ENCODE measurements around the gene FEM1C.

FEM1C gene

GRCh38 chr5:115555084-115555633 is 10.6 kb upstream of the FEM1C start:
- DNase-seq (ENCODE audit: low read depth, low spot score) = no peak
- no peaks in the 10 kb centered on the region for H3K9me3 ChIP-seq (ENCODE audit: low read depth, low read length)
- H3K27ac ChIP-seq = no peak overlapping the region
- H3K4me3 ChIP-seq = no peak overlapping the region
- H3K36me3 ChIP-seq (ENCODE audit: insufficient read depth, low read length) = no peaks in the 10 kb centered on the region
- H3K9ac ChIP-seq (ENCODE audit: insufficient read length) = no peak overlapping the region
- TF ChIP-seq FOXP2 (optimal IDR thresholded peaks at IDR 0.05; ENCODE audit: control extremely low read depth, extremely low read length, insufficient read depth) (no peak), POLR2AphosphoS5 (IDR thresholded peaks at IDR 0.05; ENCODE audit: borderline replicate concordance, low read depth, low read length) (no peak), EZH2 (IDR thresholded peaks at IDR 0.05) (no peak)

GRCh38 chr5:115553082-115553481 is 8.5 kb upstream of the FEM1C start:
- TF ChIP-seq POLR2AphosphoS5 (IDR thresholded peaks at IDR 0.05; ENCODE audit: borderline replicate concordance, low read depth, low read length) (no peak), FOXP2 (optimal IDR thresholded peaks at IDR 0.05; ENCODE audit: control extremely low read depth, extremely low read length, insufficient read depth) (no peak), EZH2 (IDR thresholded peaks at IDR 0.05) (no peak)
- no peaks in the 10 kb centered on the region for H3K9me3 ChIP-seq (ENCODE audit: low read depth, low read length)
- H3K9ac ChIP-seq (ENCODE audit: insufficient read length) = no peak overlapping the region

GRCh38 chr5:115551415-115551814 is 6.8 kb upstream of the FEM1C start:
- DNase-seq (ENCODE audit: low read depth, low spot score) = no peak
- H3K9me3 ChIP-seq (ENCODE audit: low read depth, low read length) = no peaks in the 10 kb centered on the region
- H3K4me3 ChIP-seq = no peak overlapping the region
- no peak overlapping the region for H3K9ac ChIP-seq (ENCODE audit: insufficient read length)
- H3K27ac ChIP-seq = no peak overlapping the region
- H3K36me3 ChIP-seq (ENCODE audit: insufficient read depth, low read length) = no peaks in the 10 kb centered on the region
- TF ChIP-seq FOXP2 (optimal IDR thresholded peaks at IDR 0.05; ENCODE audit: control extremely low read depth, extremely low read length, insufficient read depth) = no peak
- no peak for TF ChIP-seq EZH2 (IDR thresholded peaks at IDR 0.05)
- TF ChIP-seq POLR2AphosphoS5 (IDR thresholded peaks at IDR 0.05; ENCODE audit: borderline replicate concordance, low read depth, low read length) = no peak

More at GRCh38 chr5:115553082-115553481, 8.5 kb upstream of the FEM1C start:
- no peak for DNase-seq (ENCODE audit: low read depth, low spot score)
- no peaks in the 10 kb centered on the region for H3K36me3 ChIP-seq (ENCODE audit: insufficient read depth, low read length)
- no peak overlapping the region for H3K27ac ChIP-seq
- H3K4me3 ChIP-seq = no peak overlapping the region

GRCh38 chr5:115549154-115549553 is 4.6 kb upstream of the FEM1C start:
- no peak for TF ChIP-seq FOXP2 (optimal IDR thresholded peaks at IDR 0.05; ENCODE audit: control extremely low read depth, extremely low read length, insufficient read depth)
- no peak for TF ChIP-seq EZH2 (IDR thresholded peaks at IDR 0.05)
- TF ChIP-seq POLR2AphosphoS5 (IDR thresholded peaks at IDR 0.05; ENCODE audit: borderline replicate concordance, low read depth, low read length) = no peak
- Histone ChIP-seq H3K9ac (ENCODE audit: insufficient read length) (no peak overlapping the region), H3K9me3 (ENCODE audit: low read depth, low read length) (peaks cover 9% of the 10 kb centered on the region; the same call in 1 of the 2 replicates), H3K27ac (no peak overlapping the region), H3K4me3 (no peak overlapping the region), H3K36me3 (ENCODE audit: insufficient read depth, low read length) (no peaks in the 10 kb centered on the region)
- no peak for DNase-seq (ENCODE audit: low read depth, low spot score)

- no peak for TF ChIP-seq FOXP2 (optimal IDR thresholded peaks at IDR 0.05; ENCODE audit: control extremely low read depth, extremely low read length, insufficient read depth)
- no peak for TF ChIP-seq EZH2 (IDR thresholded peaks at IDR 0.05)
- TF ChIP-seq POLR2AphosphoS5 (IDR thresholded peaks at IDR 0.05; ENCODE audit: borderline replicate concordance, low read depth, low read length) = no peak
- Histone ChIP-seq H3K9ac (ENCODE audit: insufficient read length) (no peak overlapping the region), H3K36me3 (ENCODE audit: insufficient read depth, low read length) (no peaks in the 10 kb centered on the region), H3K27ac (no peak overlapping the region), H3K4me3 (no peak overlapping the region), H3K9me3 (ENCODE audit: low read depth, low read length) (peaks cover 9% of the 10 kb centered on the region; the same call in 1 of the 2 replicates)
- no peak for DNase-seq (ENCODE audit: low read depth, low spot score)
Observed at GRCh38 chr5:115548683-115549082, 4.1 kb upstream of the FEM1C start.

- DNase-seq (ENCODE audit: low read depth, low spot score) = no peak
- Histone ChIP-seq H3K36me3 (ENCODE audit: insufficient read depth, low read length) (peaks cover 26% of the 10 kb centered on the region), H3K9me3 (ENCODE audit: low read depth, low read length) (peaks cover 9% of the 10 kb centered on the region; the same call in 1 of the 2 replicates), H3K4me3 (peak overlapping the region; percentile 87), H3K9ac (ENCODE audit: insufficient read length) (peak overlapping the region; percentile 79), H3K27ac (peak overlapping the region; percentile 92)
- no peak for TF ChIP-seq FOXP2 (optimal IDR thresholded peaks at IDR 0.05; ENCODE audit: control extremely low read depth, extremely low read length, insufficient read depth)
- TF ChIP-seq POLR2AphosphoS5 (IDR thresholded peaks at IDR 0.05; ENCODE audit: borderline replicate concordance, low read depth, low read length) = no peak
- TF ChIP-seq EZH2 (IDR thresholded peaks at IDR 0.05) = no peak
Observed at GRCh38 chr5:115545351-115545882, 842 bp upstream of the FEM1C start.

- DNase-seq (ENCODE audit: low read depth, low spot score) = no peak
- peaks cover 40% of the 10 kb centered on the region for H3K36me3 ChIP-seq (ENCODE audit: insufficient read depth, low read length)
- peak overlapping the region; percentile 87 for H3K4me3 ChIP-seq
- H3K27ac ChIP-seq = peak overlapping the region; percentile 82
- TF ChIP-seq POLR2AphosphoS5 (IDR thresholded peaks at IDR 0.05; ENCODE audit: borderline replicate concordance, low read depth, low read length) = no peak
- TF ChIP-seq FOXP2 (optimal IDR thresholded peaks at IDR 0.05; ENCODE audit: control extremely low read depth, extremely low read length, insufficient read depth) = no peak
- no peak for TF ChIP-seq EZH2 (IDR thresholded peaks at IDR 0.05)
- H3K9ac ChIP-seq (ENCODE audit: insufficient read length) = peak overlapping the region; percentile 93
- H3K9me3 ChIP-seq (ENCODE audit: low read depth, low read length) = peaks cover 9% of the 10 kb centered on the region; the same call in 1 of the 2 replicates
Observed at GRCh38 chr5:115544043-115544435, 536 bp downstream of the FEM1C start.

GRCh38 chr5:115543365-115544042 is 1.1 kb downstream of the FEM1C start:
- Histone ChIP-seq H3K36me3 (ENCODE audit: insufficient read depth, low read length) (peaks cover 45% of the 10 kb centered on the region), H3K9ac (ENCODE audit: insufficient read length) (peak overlapping the region; percentile 93), H3K9me3 (ENCODE audit: low read depth, low read length) (peaks cover 9% of the 10 kb centered on the region; the same call in 1 of the 2 replicates), H3K4me3 (peak overlapping the region; percentile 87), H3K27ac (peak overlapping the region; percentile 82)
- TF ChIP-seq EZH2 (IDR thresholded peaks at IDR 0.05) = no peak
- DNase-seq (ENCODE audit: low read depth, low spot score) = no peak

Data from SK-N-MC (cell line).